Stimulated activated CD4-positive, alpha-beta T cell treated with anti-CD3 and anti-CD28 coated beads, Interleukin-4, amount 100 ng/mL, for 24 hours (primary cell): ENCODE results near the gene MLH1.

ENCODE experiments used
- DNase-seq: peaks from one replicate; pipeline ENCODE4 v3.0.0-alpha.2; 2020

The MLH1 gene

GRCh38 chr3:37097776-37098175 lies 104.5 kb downstream of the MLH1 start:
- DNase-seq, result no peak

- DNase-seq, result no peak
Measured at GRCh38 chr3:37098884-37099283, 105.6 kb downstream of the MLH1 start.

- no peak for DNase-seq
Measured at GRCh38 chr3:37099469-37099868, 106.2 kb downstream of the MLH1 start.

GRCh38 chr3:37100411-37100810 lies 107.1 kb downstream of the MLH1 start:
- no peak for DNase-seq
